Measurements from ENCODE around the gene ESPL1.

The ESPL1 gene

DNA sequence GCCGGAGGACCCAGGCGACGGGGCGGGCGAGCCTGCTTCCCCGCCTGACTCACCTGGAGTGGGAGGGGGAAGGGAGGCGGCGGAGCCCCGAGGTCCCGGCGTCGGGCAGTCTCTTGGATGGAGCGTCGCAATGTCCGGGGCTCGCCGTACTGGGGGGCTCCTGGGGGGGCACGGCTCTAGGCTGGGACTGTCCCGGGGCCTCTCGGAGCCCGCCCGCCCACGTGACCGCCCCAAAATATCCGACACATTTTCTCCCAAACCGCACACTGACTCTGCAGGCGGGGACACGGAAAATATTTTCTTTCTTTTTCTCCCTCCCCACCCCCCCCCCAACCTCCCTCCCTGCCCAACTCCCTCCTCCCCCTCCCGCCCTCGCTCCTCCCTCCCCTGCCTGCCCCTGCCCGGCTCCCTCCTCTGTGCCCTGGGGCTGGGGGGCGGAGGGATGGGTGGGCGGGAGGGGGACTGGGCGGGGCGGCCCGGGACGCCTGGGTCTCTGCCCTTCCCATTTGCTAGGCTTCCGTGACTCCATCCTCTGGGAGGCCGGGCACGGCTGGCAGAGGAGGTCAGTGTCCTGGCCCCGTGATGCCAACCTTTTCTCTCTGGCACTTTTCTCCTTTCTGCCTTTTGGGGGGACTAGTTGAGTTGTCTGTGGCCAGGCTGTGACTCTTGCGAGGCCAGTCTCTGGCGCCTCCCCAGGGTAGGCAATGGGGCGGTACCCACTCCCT is 36.0 kb upstream of the ESPL1 start, which contains the start of gene RARG:
Gene RARG, minus strand, starts transcription at position 289 of the 725 bp plus-strand sequence. CDS start 4,664 bp downstream, outside the sequence.
- no peak for FAIRE-seq

DNA sequence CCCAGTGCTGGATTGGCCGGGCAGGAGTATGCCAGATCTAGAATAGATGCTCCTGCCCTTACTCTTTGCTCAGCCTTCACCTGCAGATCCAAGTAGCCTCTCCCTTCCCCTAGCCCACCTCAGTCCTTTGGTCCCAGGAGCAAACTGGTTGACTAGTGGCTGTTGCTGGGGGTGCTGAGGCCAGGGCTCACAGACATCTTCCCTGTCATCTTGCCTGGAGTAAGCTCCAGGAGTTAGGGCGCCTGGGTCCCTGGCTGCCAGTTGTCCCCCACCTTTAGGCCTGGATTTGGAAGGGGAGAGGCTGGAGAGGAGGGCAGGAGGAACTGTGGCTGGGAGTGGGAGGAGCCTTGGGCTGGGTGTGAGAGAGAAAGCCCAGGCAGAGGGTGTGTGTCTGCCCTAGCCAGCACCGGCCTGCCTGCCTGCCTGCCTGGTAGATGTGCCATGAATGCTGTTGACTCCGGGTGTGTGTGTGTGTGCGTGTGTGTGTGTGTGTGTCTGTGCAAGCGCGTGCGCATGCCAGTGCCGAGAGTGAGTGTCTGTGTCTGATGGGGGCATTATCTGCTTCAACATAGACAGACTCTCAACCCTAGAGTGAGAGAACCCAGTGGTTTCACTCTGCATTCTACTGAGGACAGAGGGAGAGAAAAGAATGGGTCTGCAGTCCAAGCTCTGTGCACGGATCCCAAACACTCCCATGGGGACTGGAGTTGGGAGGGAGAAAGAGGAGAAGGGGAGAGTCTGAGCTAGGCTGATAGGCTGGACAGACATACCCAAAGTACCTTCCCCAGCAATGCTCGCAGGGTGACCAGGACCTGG is 35.2 kb upstream of the ESPL1 start:
- no peak for FAIRE-seq

DNA sequence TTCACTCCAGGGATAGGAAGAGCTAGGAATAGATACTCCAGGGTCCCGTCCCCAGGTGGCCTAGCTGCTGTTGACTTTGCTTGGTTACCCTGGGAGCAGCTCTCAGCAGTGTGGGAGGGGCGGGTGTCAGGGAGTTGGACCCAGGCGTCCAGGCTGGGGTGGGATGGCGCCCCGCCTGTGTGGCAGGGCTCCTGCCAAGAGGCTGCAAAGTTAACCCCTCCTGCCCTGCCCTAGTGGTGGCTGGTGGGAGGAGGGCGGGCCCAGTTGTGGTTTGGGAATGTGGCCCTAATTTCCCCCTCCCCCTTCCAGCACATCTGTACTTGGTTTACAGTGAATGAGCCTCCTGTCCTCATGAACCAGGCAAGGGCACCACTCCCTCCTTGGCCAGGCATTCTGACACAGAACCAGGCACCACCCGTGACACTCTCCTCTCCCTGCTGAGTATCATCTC is 34.4 kb upstream of the ESPL1 start:
- FAIRE-seq = no peak

DNA sequence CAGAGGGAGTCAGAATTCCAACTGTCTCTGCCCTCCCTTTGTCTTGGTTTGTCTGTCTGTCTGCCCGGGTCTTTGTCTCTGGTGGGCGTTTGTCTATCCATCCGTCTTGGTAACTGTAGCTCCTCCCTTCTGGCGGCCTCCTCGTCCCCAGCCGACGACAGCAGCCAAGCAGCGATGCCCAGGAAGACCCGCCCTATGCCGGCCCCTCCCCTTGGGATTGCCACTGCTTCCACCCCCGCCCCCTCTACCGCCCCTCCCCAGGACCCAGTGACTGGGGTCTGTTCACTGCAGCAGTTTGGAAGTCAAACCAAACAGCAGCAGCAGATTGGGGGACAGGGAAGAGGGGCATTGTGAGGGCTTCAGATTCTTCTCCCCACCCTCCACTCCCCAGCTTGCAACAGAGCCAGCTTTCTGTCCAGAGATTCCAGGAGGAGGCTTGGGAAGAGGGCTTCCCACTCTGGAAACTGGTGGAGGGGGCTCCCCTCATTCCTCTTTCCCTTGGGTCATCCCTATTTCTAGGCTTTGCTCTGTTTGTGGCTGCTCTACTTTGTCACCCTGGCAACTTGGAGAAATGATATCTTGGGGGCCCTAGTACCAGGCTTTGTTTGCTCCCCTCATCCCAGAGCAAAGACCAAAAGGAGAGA is 33.7 kb upstream of the ESPL1 start:
- no peak for FAIRE-seq

DNA sequence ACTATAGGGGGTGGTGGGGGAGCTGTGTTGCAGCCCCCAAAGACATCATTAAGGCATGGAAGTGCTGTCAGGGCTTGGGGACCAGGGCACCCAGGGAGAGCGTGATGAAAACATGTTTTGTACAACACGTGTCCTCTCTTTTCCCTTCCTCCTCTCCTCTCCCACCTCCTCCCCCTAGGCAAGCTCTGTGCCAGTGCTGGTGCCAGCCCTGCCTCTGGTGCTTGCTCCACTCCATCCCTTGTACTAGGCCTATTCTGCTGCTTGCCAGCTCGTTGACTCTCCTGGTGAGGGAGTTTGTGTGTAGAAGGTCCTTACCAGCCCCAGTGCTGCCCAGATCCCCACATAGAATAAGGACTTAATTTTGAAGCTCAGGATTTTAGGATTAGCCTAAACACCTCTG is 32.9 kb upstream of the ESPL1 start:
- FAIRE-seq = no peak

DNA sequence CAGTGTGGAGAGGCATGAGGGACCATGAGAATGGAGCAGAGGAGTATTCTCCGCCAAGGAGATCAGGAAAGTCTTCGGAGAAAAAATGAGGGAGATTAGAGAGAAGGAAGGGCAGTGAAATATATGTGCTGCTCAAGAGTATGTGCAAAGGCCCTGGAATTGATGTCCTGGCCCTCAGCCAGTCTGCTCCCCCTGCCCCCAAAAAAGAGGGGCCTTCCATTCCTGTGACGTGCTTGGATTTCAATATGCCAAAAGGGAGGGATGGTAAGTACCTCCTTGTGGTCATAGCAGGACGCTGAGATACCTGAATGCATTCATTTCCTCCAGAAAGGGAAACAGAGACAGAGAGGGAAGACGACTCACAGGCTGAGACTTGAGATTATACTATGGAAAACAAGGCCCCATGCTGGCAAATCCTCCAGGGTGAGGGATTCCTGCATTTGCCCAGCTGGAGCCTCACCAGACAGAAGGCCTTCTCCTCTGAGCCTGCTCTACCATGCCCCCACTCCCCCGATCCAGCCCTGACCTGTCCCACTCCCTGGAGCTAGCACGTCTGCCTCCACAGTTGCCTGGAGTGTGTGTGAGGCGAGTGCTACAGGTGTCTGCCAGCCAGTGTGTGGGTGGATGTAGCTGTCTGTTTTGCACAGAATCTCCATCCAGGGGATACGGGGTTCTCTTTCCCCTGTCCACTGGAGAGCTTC is 32.2 kb upstream of the ESPL1 start:
- no peak for FAIRE-seq

DNA sequence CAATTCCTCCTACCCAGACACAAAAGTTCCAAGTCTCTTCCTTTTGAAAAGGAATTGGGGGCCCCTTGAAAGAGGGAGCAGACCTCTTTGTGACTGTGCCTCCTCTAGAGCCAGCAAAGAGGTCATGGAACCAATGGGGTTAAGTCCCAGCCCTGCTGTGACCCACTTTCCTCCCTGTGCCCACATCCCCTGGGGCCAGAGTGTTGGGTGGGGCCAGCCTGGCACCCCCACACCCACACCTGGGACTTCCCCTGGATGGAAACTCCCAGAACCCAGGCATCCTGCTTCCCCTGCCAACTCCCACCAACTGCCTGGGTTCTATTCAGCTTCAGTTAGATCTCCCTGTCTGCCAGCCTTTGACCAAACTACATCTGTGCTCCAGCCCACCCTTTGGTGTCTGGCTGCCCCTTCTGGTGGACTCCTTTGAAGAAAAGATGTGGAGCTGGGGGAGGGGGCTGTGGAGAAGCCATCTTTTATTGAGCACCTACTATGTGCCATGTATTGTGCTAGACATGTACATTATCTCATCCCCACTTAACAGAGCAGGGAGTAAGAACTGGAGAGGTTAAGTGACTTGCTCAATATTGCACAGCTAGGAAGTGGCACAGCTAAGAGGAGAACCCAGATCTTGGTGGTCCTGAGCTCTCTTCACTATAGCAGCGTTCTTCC is 31.5 kb upstream of the ESPL1 start:
- no peak for FAIRE-seq

DNA sequence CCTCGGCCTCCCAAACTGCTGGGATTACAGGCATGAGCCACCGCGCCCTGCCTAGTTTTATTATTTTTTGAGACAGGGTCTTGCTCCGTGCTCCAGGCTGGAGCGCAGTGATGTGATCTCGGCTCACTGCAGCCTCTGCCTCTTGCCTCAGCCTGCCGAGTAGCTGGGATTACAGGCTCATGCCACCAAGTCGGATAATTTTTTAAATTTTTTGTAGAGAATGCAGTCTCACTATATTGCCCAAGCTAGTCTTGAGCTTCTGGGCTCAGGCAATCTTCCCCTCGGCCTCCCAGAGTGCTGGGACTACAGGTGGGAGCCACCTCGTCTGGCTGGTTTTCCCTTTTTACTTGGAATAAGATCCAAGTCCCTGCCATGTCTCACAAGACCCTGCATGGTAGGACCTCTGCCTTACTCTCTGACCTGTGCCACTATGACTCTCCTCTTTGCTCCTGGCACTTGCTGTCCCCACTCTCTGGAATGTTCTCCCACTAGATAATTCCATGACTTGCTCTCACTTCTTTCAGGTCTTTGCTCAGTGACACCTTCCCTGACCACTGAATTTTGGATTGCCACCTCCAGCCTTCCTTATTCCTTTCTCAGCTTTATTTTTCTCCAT is 28.3 kb upstream of the ESPL1 start:
- FAIRE-seq = no peak

DNA sequence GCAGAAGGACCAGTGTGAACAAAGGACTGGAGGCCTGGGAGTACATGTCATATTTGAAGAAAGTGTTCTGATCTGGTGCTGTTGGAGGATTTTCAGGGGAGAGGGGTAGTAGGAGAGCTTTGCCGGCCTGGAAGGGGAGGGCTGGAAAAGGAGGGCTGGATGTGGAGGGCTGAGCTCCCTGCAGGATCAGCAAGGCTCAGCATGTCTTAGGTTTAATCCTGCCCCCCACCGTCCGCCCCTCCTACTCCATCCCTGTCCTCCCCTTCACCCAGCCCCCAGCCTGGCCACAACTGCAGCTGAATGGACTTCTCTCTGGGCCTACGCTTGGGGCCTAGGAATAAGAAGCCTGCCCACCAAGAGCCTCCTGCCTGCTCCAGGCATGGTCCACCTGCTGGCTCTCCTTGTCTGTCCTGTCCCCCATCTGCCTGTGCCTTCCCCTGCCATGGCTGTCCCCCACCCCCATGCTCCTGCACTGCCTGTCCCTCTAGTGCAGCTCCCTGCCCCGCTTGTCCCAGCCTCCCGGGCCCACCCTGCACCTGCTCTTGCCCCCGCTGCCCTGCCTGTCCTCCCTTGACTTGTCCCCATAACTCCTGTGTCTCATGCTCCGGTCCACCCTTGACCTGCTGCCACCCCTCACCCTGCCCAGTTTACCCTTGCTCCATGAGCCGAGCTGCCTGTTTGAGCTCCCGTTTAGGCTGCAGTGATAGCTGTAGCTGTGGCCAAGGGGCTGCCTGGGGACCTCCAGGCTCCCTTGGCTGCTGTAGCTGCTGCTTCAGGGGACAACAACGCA is 26.3 kb upstream of the ESPL1 start:
- FAIRE-seq = no peak

DNA sequence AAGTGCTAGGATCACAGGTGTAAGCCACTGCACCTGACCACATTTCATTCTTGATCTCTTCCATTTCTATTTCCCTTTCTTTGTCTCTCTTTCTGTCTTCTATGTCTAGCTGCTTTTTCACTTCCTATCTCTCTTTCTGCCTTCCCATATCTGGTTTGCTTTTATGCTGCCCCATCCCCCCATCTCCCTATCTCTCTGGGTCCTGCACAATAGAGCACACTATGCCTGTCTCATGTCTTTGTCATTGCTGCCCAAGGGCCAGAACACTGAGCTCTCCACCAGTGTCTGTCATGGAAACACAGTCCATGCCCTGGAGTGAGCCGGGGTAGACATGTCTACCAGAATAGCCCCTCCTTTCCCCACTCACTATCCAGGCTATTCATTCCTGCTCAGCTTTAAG is 23.8 kb upstream of the ESPL1 start:
- no peak for FAIRE-seq

DNA sequence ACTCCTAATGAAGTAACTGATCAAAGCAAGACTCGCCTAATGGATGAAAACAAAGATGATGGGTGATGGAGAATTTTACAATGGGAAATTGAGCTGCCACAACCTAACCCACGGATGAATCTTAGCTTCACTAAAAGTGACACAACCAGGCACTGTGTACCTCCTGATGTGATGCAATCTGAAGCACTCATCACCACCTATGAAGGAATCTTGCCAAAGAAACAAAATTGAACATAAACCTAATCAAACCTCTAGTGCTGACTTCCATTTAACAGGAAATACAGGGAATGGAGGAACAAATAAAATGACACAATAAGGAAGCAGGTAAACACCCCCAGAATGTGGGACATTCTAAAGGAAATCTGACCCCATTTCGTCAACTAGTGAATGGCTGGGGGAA is 22.8 kb upstream of the ESPL1 start:
- no peak for FAIRE-seq

DNA sequence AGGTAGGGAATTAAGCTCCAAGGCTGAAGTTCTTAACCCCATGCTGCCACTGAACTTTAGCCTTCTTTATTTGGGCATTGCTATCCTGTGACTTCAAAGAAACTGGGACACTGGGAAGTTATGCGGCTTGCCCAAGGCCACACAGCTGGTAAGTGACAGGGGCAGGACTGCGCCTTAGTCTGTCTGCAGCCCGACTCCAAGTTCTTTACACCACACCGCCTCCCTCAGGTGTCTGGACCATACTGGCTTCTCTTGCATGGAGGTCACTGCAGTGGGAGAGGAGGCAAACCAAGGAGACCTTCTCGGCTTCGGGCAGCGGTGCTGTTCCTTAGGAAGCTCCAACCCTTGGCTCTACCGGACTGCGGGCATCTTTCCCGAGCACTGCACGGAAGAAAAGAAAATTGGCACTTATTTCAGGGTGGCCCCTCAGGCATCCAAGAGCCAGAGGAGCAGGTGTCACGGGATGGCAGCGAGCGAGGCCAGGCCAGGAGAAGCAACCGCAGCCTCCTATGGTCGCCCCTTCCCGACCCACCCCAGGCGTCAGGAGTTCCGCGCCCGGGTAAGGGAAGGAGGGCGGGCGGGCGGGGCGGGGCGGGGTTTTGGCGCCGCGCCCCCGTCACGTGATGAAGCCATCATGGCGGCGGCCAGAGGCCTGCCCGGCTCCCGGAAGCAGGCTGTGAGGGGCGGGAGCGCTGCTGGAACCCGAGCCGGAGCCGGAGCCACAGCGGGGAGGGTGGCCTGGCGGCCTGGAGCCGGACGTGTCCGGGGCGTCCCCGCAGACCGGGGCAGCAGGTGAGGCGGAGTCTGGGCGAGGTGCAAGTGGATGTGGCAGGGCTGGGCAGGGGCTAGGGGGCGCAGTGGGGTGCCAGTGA is 16.4 kb upstream of the ESPL1 start:
- no peak for FAIRE-seq

DNA sequence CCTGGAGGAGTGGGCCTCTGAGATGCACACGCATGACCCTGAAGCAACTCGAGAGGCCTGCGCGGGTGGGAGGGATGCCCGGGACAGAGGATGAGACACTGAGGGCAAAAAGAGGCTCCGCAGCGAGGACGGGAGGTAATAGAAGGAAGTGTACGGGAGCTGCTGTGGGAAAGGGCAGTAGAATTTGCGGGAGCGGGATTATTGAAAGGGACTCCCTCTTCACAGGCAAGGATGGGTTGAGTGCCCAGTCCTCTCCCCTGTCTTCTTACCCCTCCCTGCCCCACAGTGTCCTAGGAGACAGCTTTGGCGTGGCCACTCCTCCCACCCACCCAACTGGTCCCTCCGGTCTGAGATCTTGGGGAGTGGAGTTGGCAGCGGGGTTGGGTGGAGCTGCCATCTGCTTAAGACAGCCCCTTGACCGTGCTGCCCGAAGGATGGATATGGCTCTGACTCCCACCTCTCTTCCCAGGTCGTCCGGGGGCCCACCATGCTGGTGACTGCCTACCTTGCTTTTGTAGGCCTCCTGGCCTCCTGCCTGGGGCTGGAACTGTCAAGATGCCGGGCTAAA is 15.7 kb upstream of the ESPL1 start:
- no peak for FAIRE-seq

DNA sequence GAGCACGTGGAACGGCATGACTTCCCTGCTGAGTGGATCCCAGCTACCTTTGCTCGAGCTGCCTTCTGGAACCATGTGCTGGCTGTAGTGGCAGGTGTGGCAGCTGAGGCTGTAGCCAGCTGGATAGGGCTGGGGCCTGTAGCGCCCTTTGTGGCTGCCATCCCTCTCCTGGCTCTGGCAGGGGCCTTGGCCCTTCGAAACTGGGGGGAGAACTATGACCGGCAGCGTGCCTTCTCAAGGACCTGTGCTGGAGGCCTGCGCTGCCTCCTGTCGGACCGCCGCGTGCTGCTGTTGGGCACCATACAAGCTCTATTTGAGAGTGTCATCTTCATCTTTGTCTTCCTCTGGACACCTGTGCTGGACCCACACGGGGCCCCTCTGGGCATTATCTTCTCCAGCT is 14.8 kb upstream of the ESPL1 start:
- FAIRE-seq = no peak

DNA sequence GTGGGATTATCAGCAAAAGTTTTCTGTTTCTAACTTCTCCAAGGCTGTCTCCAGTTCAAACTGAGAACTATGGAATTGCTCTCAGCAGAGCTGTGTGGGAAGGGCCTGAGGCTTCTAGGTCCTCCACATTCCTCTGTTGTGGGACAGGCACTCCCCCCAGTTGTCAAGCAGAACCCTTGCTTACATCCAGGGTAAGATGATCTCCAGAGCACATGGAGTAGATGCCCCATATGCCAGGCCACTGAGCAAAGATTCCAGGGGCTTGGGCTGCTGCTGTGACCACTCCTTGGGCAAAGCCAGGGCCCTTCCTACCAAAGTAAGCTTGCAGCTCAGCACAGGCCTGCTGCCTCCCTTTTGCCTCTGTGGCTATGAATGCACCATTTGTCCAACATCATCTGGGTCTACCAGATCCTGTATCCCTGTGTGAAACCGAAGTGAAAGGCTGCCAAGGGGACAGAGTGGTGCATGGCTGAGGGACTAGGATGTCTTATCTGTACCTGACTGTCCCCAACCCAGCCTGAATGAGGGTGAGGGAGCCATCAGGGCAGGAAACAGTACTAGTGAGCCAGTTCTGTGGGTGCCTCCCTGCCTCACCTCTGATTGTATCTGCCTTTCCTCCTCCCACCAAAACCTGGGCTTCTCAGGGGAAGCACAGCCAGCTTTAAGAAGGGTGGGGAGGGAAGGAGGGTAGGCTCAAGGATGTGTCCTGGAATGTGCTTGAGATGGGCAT is 13.1 kb upstream of the ESPL1 start:
- no peak for FAIRE-seq

DNA sequence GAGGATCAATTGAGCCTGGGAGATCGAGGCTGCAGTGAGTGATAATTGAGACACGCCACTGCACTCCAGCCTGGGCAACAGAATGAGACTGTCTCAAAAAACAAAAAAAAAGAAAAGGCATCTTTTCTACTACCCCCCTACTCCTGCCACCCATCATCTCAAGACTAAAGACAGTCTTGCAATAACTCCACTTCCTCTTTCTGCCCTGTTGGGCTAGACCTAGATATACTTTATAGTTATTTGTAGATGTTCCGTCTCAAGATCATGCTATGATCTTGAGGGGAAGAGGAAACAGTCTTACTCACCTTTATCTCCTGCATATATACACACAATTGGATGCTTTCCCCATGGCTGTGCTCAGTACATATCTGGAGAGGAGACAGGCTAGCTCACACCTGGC is 12.1 kb upstream of the ESPL1 start:
- FAIRE-seq = no peak

DNA sequence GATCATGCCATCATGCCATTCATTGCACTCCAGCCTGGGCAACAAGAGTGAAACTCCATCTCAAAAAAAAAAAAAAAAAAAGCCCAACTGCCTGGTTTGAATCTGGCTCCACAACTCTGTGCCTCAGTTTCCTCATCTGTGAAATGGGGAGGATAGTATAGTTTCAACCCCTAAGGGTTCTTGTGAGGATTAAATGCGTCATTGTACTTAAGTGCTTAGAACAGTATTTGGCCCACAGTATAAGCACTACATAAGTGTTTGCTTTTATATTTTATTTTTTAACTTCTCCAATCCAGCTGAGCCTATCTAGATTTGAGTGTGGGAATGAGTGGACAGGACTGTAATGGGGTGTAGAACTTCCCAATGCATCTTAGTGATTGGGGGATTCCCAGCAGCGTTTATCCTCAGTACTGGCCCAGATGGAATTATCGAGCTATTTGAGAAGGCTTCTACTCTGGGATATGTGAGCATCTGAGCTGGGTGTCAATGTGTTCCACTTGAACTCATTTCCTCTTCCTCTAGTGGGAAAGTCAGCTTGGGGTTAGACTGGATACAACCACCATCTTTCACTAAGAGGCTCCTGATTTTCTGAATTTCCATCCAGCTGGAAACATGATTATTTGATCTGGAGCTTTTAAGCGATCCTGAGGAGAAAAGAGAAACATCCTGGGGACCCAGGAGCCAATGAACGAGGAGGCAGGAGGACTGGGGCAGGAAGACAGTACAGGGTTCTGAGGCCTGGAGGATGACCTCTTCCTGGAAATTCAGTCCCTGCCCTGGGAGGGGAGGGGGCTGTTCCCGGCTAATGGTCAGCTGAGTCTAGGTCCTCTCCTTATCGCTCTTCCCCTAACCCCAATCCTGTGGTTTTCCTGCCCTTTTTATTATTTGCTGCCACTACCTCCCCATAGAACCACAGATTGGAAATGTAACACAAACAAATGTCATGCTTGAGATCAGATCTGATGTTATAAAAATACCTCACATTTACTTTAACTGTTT is 9.3 kb upstream of the ESPL1 start:
- no peak for FAIRE-seq

DNA sequence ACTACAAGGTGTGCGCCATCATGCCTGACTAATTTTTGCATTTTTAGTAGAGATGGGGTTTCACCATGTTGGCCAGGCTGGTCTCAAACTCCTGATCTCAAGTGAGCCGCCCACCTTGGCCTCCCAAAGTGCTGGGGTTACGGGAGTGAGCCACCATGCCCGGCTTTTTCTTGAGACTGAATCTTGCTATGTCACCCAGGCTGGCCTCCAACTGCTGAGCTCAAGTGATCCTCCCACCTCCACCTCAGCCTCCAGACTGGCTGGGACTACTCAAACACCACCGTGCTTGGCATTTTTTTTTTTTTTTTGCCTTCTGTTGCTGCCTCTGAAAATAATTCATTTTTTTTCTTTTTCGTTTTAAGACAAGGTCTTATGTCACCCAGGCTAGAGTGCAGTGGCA is 8.2 kb upstream of the ESPL1 start:
- FAIRE-seq = no peak

Measured in A204.1 (cell line).